A673 (cell line): Measurements from ENCODE around the gene TMTC2. TPM values are rescaled to one million over a fixed set of nuclear protein-coding genes. Genes with fewer than 3 reads are reported as not detected.

Experiments used
- BruUV-seq: library from RNA; stranded (reverse); fragments of 400-500 nt; replicated peaks from 2 replicates; lab custom pipeline; 2021; lab: Mats Ljungman, UMichigan
- CTCF ChIA-PET: fragments of 300-600 bp; sonication (Branson Sonifier 250); formaldehyde crosslinking; loops from one replicate; lab custom pipeline; 2022; ENCODE audit warnings: antibody characterized with exemption; lab: Charles Lee
- POLR2A ChIA-PET: fragments of 300-600 bp; sonication (Branson Sonifier 250); formaldehyde crosslinking; loops from one replicate; lab custom pipeline; 2022; ENCODE audit warnings: antibody characterized with exemption; ENCODE audit not compliant: low non-redundant PET; lab: Charles Lee
- DNase-seq: peaks from one replicate; pipeline ENCODE4 v3.0.0-alpha.2; 2015; ENCODE audit warnings: low spot score
- H3K27ac ChIP-seq: fragments of 200-600 bp; sonication (generic); 2 replicates; pipeline ENCODE4 v1.5.1; 2016; ENCODE audit warnings: mixed run types, low read depth, mild to moderate bottlenecking, mixed read lengths, antibody characterized with exemption, low read length; ENCODE audit not compliant: poor library complexity, severe bottlenecking
- H3K27me3 ChIP-seq: fragments of 200-600 bp; sonication (generic); replicated peaks from 2 replicates; pipeline ENCODE4 v1.6.1; 2017; ENCODE audit warnings: mixed run types, low read depth, mild to moderate bottlenecking, mixed read lengths, antibody characterized with exemption, low read length; ENCODE audit not compliant: insufficient read depth, poor library complexity
- H3K36me3 ChIP-seq: fragments of 200-600 bp; sonication (generic); 2 replicates; pipeline ENCODE4 v1.6.1; 2016; ENCODE audit warnings: mixed run types, mild to moderate bottlenecking, mixed read lengths, antibody characterized with exemption, low read length; ENCODE audit not compliant: insufficient read depth, poor library complexity, severe bottlenecking
- H3K4me1 ChIP-seq: fragments of 200-600 bp; sonication (generic); 2 replicates; pipeline ENCODE4 v1.6.1; 2017; ENCODE audit warnings: mixed run types, mild to moderate bottlenecking, mixed read lengths, antibody characterized with exemption, low read length; ENCODE audit not compliant: insufficient read depth, poor library complexity, severe bottlenecking
- H3K4me3 ChIP-seq: fragments of 200-600 bp; sonication (generic); 2 replicates; pipeline ENCODE4 v1.5.1; 2016; ENCODE audit warnings: low read depth, mixed run types, mild to moderate bottlenecking, mixed read lengths, low read length; ENCODE audit not compliant: poor library complexity, severe bottlenecking
- H3K9me3 ChIP-seq: fragments of 200-600 bp; sonication (generic); 2 replicates; pipeline ENCODE4 v1.6.1; 2016; ENCODE audit warnings: mixed run types, low read depth, mild to moderate bottlenecking, mixed read lengths, antibody characterized with exemption, low read length; ENCODE audit not compliant: poor library complexity, severe bottlenecking
- CTCF ChIP-seq: fragments of 300-800, 200-600 bp; sonication (generic); conservative IDR thresholded peaks from 2 replicates; pipeline ENCODE4 v1.5.1; 2017; ENCODE audit warnings: low read depth, mild to moderate bottlenecking, antibody characterized with exemption, low read length, moderate library complexity, mixed read lengths
- EZH2 ChIP-seq: fragments of 200-600 bp; sonication (generic); IDR thresholded peaks from 2 replicates; pipeline ENCODE4 v1.6.1; 2017; ENCODE audit warnings: borderline replicate concordance, low read depth, mild to moderate bottlenecking, mixed read lengths, antibody characterized with exemption, low read length; ENCODE audit not compliant: poor library complexity, severe bottlenecking
- intact Hi-C: fragments of 100-400 bp; cut with micrococcal nuclease; formaldehyde crosslinking; loops from one replicate; pipeline ENCODE4 v1.10.0; 2022; ENCODE audit not compliant: unreplicated experiment
- total RNA-seq: library from RNA; stranded (reverse); gene quantifications from 2 replicates; pipeline ENCODE4 v1.2.3, GENCODE V29; 2021

Gene TMTC2
- total RNA-seq, 1 experiment from 2014 or later: 3.3 TPM

GRCh38 chr12:83036847-83037246, 350.1 kb downstream of the TMTC2 start:
- POLR2A ChIA-PET: no interaction called here

GRCh38 chr12:83039413-83039812, 352.7 kb downstream of the TMTC2 start:
- Histone ChIP-seq H3K27me3 (no peaks in the 10 kb centered on the region), H3K27ac (no peak overlapping the region), H3K9me3 (no peaks in the 10 kb centered on the region), H3K4me1 (no peaks in the 10 kb centered on the region), H3K4me3 (no peak overlapping the region), H3K36me3 (no peaks in the 10 kb centered on the region)
- TF ChIP-seq EZH2 (no peak), CTCF (no peak)
- ChIA-PET CTCF (no interaction called here), POLR2A (no interaction called here)
- intact Hi-C loops: no loop called here
- no TSS peak for BruUV-seq
- no peak for DNase-seq

More at GRCh38 chr12:83036847-83037246, 350.1 kb downstream of the TMTC2 start:
- Histone ChIP-seq H3K27ac (no peak overlapping the region), H3K4me3 (no peak overlapping the region), H3K36me3 (no peaks in the 10 kb centered on the region), H3K27me3 (no peaks in the 10 kb centered on the region), H3K4me1 (no peaks in the 10 kb centered on the region), H3K9me3 (no peaks in the 10 kb centered on the region)
- CTCF ChIA-PET: no interaction called here
- TF ChIP-seq EZH2 (no peak), CTCF (no peak)
- no peak for DNase-seq
- BruUV-seq: no TSS peak
- intact Hi-C loops: no loop called here

GRCh38 chr12:83040339-83040738, 353.6 kb downstream of the TMTC2 start:
- intact Hi-C loops: no loop called here
- no peak for TF ChIP-seq EZH2
- TF ChIP-seq CTCF: no peak
- DNase-seq: peak; percentile 31
- Histone ChIP-seq H3K36me3 (no peaks in the 10 kb centered on the region), H3K27ac (no peak overlapping the region), H3K9me3 (no peaks in the 10 kb centered on the region), H3K27me3 (no peaks in the 10 kb centered on the region), H3K4me1 (no peaks in the 10 kb centered on the region), H3K4me3 (no peak overlapping the region)
- BruUV-seq: no TSS peak
- CTCF ChIA-PET: no interaction called here
- POLR2A ChIA-PET: no interaction called here
